ENCODE data around the gene TUBD1. TPM values are rescaled to one million over a fixed set of nuclear protein-coding genes. Genes with fewer than 3 reads are reported as not detected.

TUBD1 gene
- total RNA-seq, 1 experiment from 2014 or later = 10.5 TPM

- no peak for DNase-seq (ENCODE audit: extremely low read depth, low read depth)
Measured at GRCh38 chr17:59828478-59828760, 64.3 kb downstream of the TUBD1 start.

- no peak for DNase-seq (ENCODE audit: extremely low read depth, low read depth)
Measured at GRCh38 chr17:59827721-59828477, 64.8 kb downstream of the TUBD1 start.

- no peak for DNase-seq (ENCODE audit: extremely low read depth, low read depth)
Measured at GRCh38 chr17:59826706-59827453, 65.9 kb downstream of the TUBD1 start.

GRCh38 chr17:59825533-59826322, 67.0 kb downstream of the TUBD1 start:
- DNase-seq (ENCODE audit: extremely low read depth, low read depth) = no peak

GRCh38 chr17:59815965-59816364, 76.8 kb downstream of the TUBD1 start:
- no peak for DNase-seq (ENCODE audit: extremely low read depth, low read depth)

GRCh38 chr17:59814685-59815084, 78.1 kb downstream of the TUBD1 start:
- no peak for DNase-seq (ENCODE audit: extremely low read depth, low read depth)

- no peak for DNase-seq (ENCODE audit: extremely low read depth, low read depth)
Measured at GRCh38 chr17:59814276-59814675, 78.5 kb downstream of the TUBD1 start.

GRCh38 chr17:59812139-59812538, 80.6 kb downstream of the TUBD1 start:
- DNase-seq (ENCODE audit: extremely low read depth, low read depth) = no peak

GRCh38 chr17:59811209-59811608, 81.5 kb downstream of the TUBD1 start:
- no peak for DNase-seq (ENCODE audit: extremely low read depth, low read depth)

- no peak for DNase-seq (ENCODE audit: extremely low read depth, low read depth)
Measured at GRCh38 chr17:59810894-59811153, 81.9 kb downstream of the TUBD1 start.

Small RNA genes lying within 50 kb of the gene (small RNA-seq; reads per million reads assigned to genes)
- gene RNU6-450P (0 reads per million in 2 experiments), gene RPS29P21 (0 to 0.12 reads per million in 2 experiments)

Other genes starting within 250 kb of the TUBD1 start
- gene PTRH2, start 185.5 kb downstream of the TUBD1 start, total RNA-seq (2014; rRNA removed; shearing (Covaris generic)) = 45.5 and 54.9 TPM in 2 replicates
- 118 and 133 TPM in 2 replicates for gene VMP1, start 185.3 kb downstream of the TUBD1 start, total RNA-seq (2014; rRNA removed; shearing (Covaris generic))
- 21.7 and 27.7 TPM in 2 replicates for gene RPS6KB1, start 178 bp upstream of the TUBD1 start, total RNA-seq (2014; rRNA removed; shearing (Covaris generic))
- 20.7 and 22.0 TPM in 2 replicates for gene RNFT1, start 71.8 kb upstream of the TUBD1 start, total RNA-seq (2014; rRNA removed; shearing (Covaris generic))
- gene HEATR6, start 186.0 kb upstream of the TUBD1 start, total RNA-seq (2014; rRNA removed; shearing (Covaris generic)) = 21.1 and 23.7 TPM in 2 replicates